Retinal pigment epithelial cell (primary cell): Measurements from ENCODE around the gene MLLT3.

ENCODE experiments used
- DNase-seq: peaks from one replicate; pipeline ENCODE4 v3.0.0-alpha.2; 2010; ENCODE audit warnings: low read depth
- H3K4me3 ChIP-seq: 2 replicates; pipeline ENCODE4 v1.5.1; 2011; ENCODE audit warnings: mild to moderate bottlenecking, low read length, control low read depth, moderate library complexity
- CTCF ChIP-seq: conservative IDR thresholded peaks from 2 replicates; pipeline ENCODE4 v1.5.1; 2011; ENCODE audit warnings: low read depth, low read length, control low read depth, inconsistent platforms

The MLLT3 gene

GRCh38 chr9:20610591-20610990 is 11.7 kb downstream of the MLLT3 start:
- TF ChIP-seq CTCF: no peak
- no peak overlapping the region for H3K4me3 ChIP-seq
- no peak for DNase-seq

DNA sequence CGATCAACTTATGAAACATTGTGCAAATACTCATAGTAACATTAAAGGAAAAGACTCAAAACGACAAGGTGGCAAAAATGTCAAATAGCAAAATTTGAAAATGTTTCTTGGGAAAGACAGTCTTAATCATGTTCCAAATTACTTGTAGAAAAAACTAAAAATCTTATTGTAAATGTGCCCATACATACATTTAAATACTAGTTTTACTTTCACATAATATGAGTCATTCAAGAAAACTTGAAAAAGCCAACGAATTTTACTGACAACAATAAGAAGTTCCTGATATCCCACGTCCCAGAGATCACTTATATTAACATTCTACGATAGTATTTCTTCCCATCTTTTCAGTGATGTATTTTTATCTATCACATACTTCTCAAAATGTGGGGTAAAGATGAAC is 13.7 kb downstream of the MLLT3 start:
- H3K4me3 ChIP-seq: no peak overlapping the region
- DNase-seq: no peak

GRCh38 chr9:20606652-20607051 is 15.6 kb downstream of the MLLT3 start:
- TF ChIP-seq CTCF: no peak
- no peak for DNase-seq
- no peak overlapping the region for H3K4me3 ChIP-seq

More for the DNA sequence above, 13.7 kb downstream of the MLLT3 start:
- no peak for TF ChIP-seq CTCF

- H3K4me3 ChIP-seq: no peak overlapping the region
- no peak for DNase-seq
- TF ChIP-seq CTCF: no peak
Measured at GRCh38 chr9:20604562-20604961, 17.7 kb downstream of the MLLT3 start.

- TF ChIP-seq CTCF: no peak
- no peak for DNase-seq
- no peak overlapping the region for H3K4me3 ChIP-seq
Measured at GRCh38 chr9:20603524-20604268, 18.6 kb downstream of the MLLT3 start.

DNA sequence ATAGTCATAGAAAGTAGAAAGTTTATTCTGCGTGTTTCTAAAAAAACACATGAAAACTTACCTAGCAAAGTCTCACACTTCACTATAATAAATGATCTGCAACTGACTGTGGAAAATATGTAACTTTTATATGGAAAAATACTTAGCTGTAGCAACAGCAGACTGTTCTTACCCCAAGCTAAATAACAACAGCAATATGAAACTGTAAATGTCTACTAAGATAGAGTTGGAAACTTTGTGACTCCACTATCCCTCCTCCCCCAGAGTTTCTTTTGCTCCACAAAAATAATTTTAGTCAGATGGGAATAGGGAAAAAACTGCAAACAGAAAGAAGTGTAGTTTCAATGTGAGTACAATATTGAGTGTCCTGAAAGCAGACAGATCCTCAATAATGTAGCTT is 21.0 kb downstream of the MLLT3 start:
- no peak for TF ChIP-seq CTCF
- no peak for DNase-seq

GRCh38 chr9:20599195-20599594 is 23.1 kb downstream of the MLLT3 start:
- no peak for TF ChIP-seq CTCF
- no peak for DNase-seq
- no peak overlapping the region for H3K4me3 ChIP-seq

More for the DNA sequence above, 21.0 kb downstream of the MLLT3 start:
- H3K4me3 ChIP-seq: no peak overlapping the region
